ENCODE results near the gene PER3. TPM values are rescaled to one million over a fixed set of nuclear protein-coding genes. Genes with fewer than 3 reads are reported as not detected.

PER3 gene
- total and polyA plus RNA-seq, 2 donors (not counting 1 experiment from before 2014, with no cell fraction given): 16.6 to 18.8 TPM

DNA sequence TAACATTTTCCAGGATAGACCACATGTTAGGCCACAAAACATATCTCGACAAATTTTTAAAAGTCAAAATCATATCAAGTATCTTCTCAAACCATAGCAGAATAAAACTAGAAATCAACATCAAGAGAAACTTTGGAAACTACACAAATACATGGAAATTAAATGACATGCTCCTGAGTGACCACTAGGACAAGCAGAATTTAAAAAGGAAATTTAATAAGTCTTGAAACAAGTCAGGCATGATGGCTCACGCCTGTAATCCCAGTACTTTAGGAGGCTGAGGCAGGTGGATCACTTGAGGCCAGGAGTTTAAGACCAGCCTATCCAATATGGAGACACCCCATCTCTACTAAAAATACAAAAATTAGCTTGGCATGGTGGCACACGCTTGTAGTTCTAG lies 95.1 kb downstream of the PER3 start:
- H4K20me1 ChIP-seq (ENCODE audit: control insufficient read depth, extremely low read depth, insufficient read depth, low read length): no peaks in the 10 kb centered on the region
- H3K4me1 ChIP-seq (ENCODE audit: control insufficient read depth, extremely low read depth, insufficient read depth, low read length): no peaks in the 10 kb centered on the region
- H3K9ac ChIP-seq (ENCODE audit: insufficient read depth, low read length): no peak overlapping the region
- no peaks in the 10 kb centered on the region for H3K27me3 ChIP-seq (ENCODE audit: control insufficient read depth, insufficient read depth, low read length)
- no peak overlapping the region for H2AFZ ChIP-seq (ENCODE audit: low read length)
- no peak overlapping the region for H3K27ac ChIP-seq (ENCODE audit: insufficient read depth, low read length)
- no peaks in the 10 kb centered on the region for H3K79me2 ChIP-seq (ENCODE audit: control insufficient read depth, insufficient read depth, low read length)
- no peaks in the 10 kb centered on the region for H3K9me3 ChIP-seq (ENCODE audit: control insufficient read depth, insufficient read depth, low read depth, low read length)
- H3K4me3 ChIP-seq (replicated peaks in 1 of 4; ENCODE audit: control extremely low read depth in 1 of 4, insufficient read depth in 1 of 4, low read depth in 3 of 4, low read length in 4 of 4): no peak overlapping the region
- DNase-seq (ENCODE audit: low read depth in 2 of 2): no peak
- TF ChIP-seq, protein P1, sequence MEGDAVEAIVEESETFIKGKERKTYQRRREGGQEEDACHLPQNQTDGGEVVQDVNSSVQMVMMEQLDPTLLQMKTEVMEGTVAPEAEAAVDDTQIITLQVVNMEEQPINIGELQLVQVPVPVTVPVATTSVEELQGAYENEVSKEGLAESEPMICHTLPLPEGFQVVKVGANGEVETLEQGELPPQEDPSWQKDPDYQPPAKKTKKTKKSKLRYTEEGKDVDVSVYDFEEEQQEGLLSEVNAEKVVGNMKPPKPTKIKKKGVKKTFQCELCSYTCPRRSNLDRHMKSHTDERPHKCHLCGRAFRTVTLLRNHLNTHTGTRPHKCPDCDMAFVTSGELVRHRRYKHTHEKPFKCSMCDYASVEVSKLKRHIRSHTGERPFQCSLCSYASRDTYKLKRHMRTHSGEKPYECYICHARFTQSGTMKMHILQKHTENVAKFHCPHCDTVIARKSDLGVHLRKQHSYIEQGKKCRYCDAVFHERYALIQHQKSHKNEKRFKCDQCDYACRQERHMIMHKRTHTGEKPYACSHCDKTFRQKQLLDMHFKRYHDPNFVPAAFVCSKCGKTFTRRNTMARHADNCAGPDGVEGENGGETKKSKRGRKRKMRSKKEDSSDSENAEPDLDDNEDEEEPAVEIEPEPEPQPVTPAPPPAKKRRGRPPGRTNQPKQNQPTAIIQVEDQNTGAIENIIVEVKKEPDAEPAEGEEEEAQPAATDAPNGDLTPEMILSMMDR (conservative IDR thresholded peaks at IDR 0.05 in 1 of 2, IDR thresholded peaks at IDR 0.05 in 1 of 2; ENCODE audit: low read depth in 1 of 2, low read length in 2 of 2): no peak
- no peak for TF ChIP-seq EZH2 (IDR thresholded peaks at IDR 0.05; ENCODE audit: low read length, missing control alignments)
- H3K36me3 ChIP-seq (ENCODE audit: control insufficient read depth, insufficient read depth, low read length): no peaks in the 10 kb centered on the region
- no peak overlapping the region for H3K4me2 ChIP-seq (ENCODE audit: extremely low read depth, insufficient read depth, low read length)

DNA sequence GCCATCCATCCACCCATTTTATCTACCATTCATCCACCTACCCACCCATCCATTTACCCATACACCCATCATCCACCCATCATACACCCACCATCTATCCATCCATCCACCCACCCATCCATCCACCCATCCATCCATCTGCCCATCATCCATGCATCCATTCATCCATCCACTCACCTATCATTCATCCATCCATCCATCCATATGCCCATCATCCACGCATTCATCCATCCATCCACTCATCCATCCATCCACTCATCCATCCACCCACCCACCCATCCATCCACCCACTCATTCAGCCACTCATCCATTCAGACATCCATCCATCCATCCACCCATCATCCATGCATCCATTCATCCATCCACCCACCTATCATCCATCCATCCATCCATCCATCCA lies 100.7 kb downstream of the PER3 start:
- Histone ChIP-seq H3K4me1 (ENCODE audit: control insufficient read depth, extremely low read depth, insufficient read depth, low read length) (no peaks in the 10 kb centered on the region), H3K9me3 (ENCODE audit: control insufficient read depth, insufficient read depth, low read depth, low read length) (no peaks in the 10 kb centered on the region), H3K36me3 (ENCODE audit: control insufficient read depth, insufficient read depth, low read length) (no peaks in the 10 kb centered on the region), H3K79me2 (ENCODE audit: control insufficient read depth, insufficient read depth, low read length) (no peaks in the 10 kb centered on the region), H3K9ac (ENCODE audit: insufficient read depth, low read length) (no peak overlapping the region), H2AFZ (ENCODE audit: low read length) (no peak overlapping the region), H4K20me1 (ENCODE audit: control insufficient read depth, extremely low read depth, insufficient read depth, low read length) (no peaks in the 10 kb centered on the region), H3K27me3 (ENCODE audit: control insufficient read depth, insufficient read depth, low read length) (no peaks in the 10 kb centered on the region), H3K4me3 (replicated peaks in 1 of 4; ENCODE audit: control extremely low read depth in 1 of 4, insufficient read depth in 1 of 4, low read depth in 3 of 4, low read length in 4 of 4) (no peak overlapping the region), H3K27ac (ENCODE audit: insufficient read depth, low read length) (no peak overlapping the region), H3K4me2 (ENCODE audit: extremely low read depth, insufficient read depth, low read length) (no peak overlapping the region)
- DNase-seq (ENCODE audit: low read depth in 2 of 2): no peak
- no peak for TF ChIP-seq EZH2 (IDR thresholded peaks at IDR 0.05; ENCODE audit: low read length, missing control alignments)
- TF ChIP-seq, protein P1 (conservative IDR thresholded peaks at IDR 0.05 in 1 of 2, IDR thresholded peaks at IDR 0.05 in 1 of 2; ENCODE audit: low read depth in 1 of 2, low read length in 2 of 2): no peak

DNA sequence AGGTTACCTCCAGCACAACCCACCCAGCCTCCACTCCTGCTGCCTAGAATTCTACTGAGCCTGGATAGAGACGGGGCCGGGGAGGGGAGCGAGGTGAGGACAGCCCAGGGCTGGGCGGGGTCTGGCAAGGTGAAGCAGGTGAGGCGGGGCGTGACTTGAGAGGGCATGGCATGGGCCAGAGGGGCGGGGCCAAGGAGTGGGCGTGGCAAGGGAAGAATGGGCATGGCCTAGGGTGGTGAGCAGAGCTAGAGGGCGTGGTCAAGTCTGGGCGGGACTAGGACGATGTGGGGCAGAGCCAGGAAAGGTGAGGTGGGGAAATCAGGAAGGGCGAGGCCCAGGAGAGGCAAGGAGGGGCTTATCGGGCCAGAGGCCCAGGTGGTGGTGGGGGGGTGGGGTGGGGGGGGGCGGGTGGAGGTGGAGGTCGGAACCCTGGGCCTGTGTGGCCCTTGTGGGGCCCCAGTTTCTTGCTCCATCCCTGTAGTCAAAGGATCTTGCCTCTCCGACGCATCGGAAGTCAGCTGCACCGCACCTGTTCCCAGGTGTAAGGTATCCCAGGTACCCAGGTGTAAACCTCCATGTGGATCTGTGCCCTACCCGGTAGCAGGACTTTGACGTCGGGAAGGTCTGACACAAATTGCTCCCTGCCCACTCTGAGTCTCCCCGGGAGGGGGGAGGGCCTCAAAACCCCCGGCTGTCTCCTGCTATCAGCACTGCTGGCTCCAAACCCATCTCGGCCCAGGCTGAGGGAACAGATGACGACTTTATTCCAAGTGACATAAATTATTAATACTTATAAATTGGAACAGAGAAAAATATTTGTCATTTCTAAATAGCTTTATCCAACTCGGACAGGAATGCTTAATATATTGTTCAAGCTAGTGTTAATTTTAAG lies 101.7 kb downstream of the PER3 start:
- TF ChIP-seq, protein P1 (conservative IDR thresholded peaks at IDR 0.05 in 1 of 2, IDR thresholded peaks at IDR 0.05 in 1 of 2; ENCODE audit: low read depth in 1 of 2, low read length in 2 of 2): no peak
- no peak for TF ChIP-seq EZH2 (IDR thresholded peaks at IDR 0.05; ENCODE audit: low read length, missing control alignments)
- no peaks in the 10 kb centered on the region for H3K27me3 ChIP-seq (ENCODE audit: control insufficient read depth, insufficient read depth, low read length)
- no peak overlapping the region for H3K4me2 ChIP-seq (ENCODE audit: extremely low read depth, insufficient read depth, low read length)
- no peaks in the 10 kb centered on the region for H3K36me3 ChIP-seq (ENCODE audit: control insufficient read depth, insufficient read depth, low read length)
- no peaks in the 10 kb centered on the region for H3K4me1 ChIP-seq (ENCODE audit: control insufficient read depth, extremely low read depth, insufficient read depth, low read length)
- H4K20me1 ChIP-seq (ENCODE audit: control insufficient read depth, extremely low read depth, insufficient read depth, low read length): no peaks in the 10 kb centered on the region
- no peak for DNase-seq (ENCODE audit: low read depth in 2 of 2)
- H3K9me3 ChIP-seq (ENCODE audit: control insufficient read depth, insufficient read depth, low read depth, low read length): no peaks in the 10 kb centered on the region
- no peak overlapping the region for H3K9ac ChIP-seq (ENCODE audit: insufficient read depth, low read length)
- H3K27ac ChIP-seq (ENCODE audit: insufficient read depth, low read length): no peak overlapping the region
- H3K4me3 ChIP-seq (replicated peaks in 1 of 4; ENCODE audit: control extremely low read depth in 1 of 4, insufficient read depth in 1 of 4, low read depth in 3 of 4, low read length in 4 of 4): no peak overlapping the region
- H2AFZ ChIP-seq (ENCODE audit: low read length): no peak overlapping the region
- H3K79me2 ChIP-seq (ENCODE audit: control insufficient read depth, insufficient read depth, low read length): no peaks in the 10 kb centered on the region

Measured in fibroblast of lung (primary cell).